ENCODE results near the gene ISCU.
A peak's percentile ranks its signal among the peaks of the same experiment; 100 is the strongest.
"Not testable (repeated sequence)": the region's sequence is repeated elsewhere in the genome, so short reads cannot be mapped to it uniquely, and the experiment has no call there.

ISCU gene

DNA sequence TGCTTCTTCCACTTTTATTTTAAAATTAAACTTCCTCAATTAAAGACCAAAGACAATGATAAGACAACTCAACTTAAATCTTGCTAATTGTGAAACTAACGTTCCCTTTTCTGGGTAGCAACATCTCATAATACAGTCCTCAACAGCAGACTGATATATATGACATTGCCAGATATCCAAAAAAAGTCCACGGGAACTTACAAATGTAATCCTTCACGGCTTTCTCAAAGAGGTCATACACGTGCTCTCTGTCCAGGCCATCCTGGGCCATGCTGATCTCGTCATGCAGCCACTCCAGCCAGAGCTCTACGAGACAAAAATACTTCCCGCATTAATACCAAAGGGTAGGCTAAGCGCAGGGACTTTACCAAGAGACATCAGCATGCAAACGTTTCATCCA is 14.7 kb upstream of the ISCU start:
- DNase-seq = no peak

DNA sequence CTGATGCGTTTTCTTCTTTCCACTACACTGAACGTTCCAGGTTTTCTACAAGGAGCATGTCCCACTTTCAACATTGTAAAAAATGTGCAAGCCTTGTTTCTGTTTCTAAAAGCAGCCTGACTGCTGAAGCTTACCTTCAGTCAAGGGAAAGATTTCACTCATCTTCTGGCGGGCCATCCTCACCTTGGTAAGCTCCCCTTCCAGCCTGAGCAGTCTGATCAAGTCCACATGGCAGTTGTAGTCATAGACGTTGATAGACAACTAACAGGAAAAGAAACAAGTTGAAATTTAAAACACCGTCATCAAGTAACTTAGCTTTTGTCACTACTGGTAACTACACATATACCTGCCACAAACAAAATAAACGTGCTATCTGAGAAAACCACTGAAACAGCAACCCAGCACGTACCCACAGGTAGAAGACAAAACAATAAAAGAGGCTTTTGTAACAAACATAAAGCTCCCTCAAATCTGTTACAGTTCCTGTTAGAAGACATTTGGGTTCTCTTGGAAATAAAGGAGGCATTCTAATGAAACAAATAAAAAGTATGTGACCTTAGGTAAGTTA is 13.4 kb upstream of the ISCU start:
- no peak for DNase-seq

DNA sequence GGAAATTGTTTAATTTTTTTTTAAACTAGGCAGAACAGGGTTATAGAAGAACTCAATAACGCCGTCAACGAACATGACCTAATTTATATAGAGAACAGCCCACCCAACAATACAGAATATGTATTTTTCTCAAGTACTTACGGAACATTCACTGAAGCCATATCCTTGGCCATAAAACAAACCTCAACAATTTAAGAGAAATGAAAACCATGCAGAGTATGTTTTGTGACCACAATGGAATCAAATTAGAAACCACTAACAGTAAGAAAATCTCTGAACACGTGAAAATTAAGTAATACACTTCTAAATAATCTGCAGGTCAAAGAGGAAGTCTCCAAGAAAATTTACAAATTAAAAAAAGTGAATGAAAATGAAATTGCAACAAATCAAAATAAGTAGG is 10.9 kb upstream of the ISCU start:
- no peak for DNase-seq

DNA sequence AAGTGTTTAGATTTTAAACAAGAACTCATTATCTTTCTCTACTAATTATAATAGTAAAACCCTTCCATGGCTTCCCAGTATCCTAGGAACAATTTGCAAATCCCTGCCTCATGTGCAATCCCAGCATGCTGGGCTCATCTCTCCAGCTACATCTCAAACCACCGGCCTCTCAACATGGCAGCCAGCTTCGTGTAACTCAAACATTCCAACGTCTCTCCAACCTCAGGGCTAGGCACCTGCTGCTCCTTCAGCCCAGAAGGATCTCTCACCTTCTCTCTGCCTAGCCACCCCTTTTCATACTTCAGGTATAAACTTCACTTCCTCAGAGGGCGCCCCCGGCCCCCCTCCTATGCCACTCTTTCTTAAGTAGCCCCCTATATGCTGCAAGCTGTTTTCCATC is 8.6 kb upstream of the ISCU start:
- DNase-seq = no peak

DNA sequence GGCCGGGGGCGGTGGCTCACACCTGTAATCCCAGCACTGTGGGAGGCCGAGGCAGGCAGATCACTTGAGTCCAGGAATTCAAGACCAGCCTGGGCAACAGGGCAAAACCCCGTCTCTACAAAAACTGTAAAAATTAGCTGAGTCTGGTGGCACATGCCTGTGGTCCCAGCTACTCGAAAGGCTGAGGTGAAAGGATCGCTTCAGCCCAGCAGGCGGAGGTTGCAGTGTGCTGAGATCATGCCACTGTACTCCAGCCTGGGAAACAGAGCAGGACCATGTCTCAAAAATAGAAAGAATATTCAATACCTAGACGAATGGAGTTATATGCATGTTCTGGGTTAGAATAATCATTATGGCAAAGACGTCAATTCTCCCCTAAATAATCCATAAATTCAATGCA is 7.0 kb upstream of the ISCU start:
- not testable (repeated sequence) for DNase-seq

DNA sequence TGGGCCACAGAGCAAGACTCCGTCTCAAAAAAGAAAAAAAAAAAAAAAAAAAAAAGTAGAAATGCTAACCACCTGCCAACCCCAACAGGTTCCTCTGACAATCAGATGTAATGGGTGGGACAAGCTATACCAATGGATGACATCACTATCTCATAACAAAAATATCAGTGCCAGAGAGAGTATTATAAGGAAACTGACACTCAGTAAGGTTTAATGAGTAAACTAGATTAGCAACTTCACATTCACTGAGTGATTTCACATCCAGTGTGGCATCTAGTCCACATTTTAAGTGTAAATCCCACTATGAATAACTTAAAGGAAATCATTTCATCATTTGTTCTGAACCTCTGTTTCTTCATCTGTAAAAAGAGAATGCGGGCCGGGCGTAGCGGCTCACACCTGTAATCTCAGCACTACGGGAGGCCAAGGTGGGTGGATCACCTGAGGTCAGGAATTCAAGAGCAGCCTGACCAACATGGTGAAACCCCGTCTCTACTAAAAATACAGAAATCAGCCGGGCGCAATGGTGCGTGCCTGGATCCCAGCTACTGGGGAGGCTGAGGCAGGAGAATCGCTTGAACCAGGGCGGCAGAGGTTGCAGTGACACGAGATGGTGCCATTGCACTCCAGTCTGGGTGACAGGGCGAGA is 3.3 kb upstream of the ISCU start:
- DNase-seq = peak; percentile 70

DNA sequence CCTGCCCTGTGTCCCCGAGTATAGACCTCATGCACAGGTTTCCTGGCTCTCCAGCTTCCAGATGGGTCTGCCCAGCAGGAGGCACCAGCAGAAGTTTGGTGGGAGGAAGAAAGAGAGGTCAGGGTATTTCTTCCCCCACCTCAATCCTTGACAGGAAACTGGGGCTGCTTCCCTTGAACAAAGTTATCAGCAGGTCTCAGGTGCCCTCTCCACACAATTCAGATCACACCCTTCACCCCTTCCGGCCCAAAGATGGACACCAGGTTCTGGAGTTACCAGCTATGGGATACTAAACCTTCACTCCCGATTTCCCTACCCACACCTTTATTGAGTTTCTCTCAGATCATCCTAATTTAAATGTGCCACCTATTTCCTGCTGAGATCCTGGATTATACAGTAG is 2.6 kb upstream of the ISCU start:
- peak; percentile 26 for DNase-seq

DNA sequence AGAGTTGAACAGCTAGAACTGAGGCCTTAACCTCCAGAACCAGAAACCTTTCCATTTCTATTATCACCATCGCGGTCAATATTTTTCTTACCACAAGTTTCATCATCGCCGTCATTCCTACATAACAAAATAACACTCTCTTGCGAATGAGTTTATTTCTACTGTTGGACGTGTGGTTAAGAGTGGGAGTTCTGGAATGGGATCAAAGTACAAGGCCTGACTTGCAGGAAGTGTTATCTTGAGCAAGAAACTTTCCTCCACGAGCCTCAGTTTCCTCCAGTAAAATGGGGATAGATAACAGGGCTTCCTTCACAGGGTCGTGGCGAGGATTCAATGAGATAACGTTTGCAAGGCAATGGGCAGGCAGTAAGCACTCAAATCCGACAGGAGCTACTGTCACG is 2.1 kb upstream of the ISCU start:
- DNase-seq = no peak

DNA sequence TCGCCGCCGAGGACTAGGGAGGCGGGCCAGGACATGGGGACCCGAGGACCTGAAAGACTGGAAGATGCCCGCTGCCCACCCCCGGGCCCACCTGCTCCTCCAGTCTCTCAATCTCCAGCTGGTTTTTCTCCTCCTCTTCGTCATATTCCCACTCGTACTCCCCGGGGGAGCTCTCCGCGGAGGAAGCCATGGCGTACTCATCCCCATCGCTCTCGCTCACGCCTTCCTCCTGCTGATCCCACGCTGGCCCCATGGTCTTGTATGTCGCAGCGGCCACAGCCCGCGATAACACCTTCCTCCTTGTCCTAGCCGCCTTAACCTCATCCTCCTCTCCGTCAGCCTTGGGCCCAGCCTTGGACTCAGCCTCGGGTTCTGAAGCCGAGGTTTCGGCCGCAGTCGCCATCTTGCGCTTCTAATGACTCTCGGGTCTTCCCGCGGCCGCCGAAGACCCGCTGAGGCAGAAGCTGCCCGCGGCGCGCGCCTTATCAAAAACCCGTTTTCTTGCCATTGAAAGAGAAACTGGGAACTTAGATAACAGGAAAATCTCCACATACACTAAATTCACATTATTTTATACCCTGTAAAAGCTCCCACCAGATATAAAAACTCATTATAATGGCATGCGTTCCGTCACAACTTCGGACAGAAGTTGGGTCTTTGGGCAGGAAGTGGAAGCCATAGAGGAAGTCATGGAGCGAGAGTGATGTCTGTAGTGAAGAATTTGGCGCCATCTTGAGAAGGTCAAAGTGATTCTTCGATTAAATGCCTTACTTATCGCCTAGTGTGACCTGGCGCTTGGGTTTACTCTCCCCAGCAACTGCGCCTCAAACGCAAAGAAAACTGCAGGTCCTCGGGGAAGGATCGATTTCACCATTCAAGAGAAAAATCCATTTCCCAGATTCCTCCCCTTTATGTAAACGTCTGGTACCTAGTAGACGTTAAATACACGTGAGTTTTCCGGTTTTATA is 1.4 kb upstream of the ISCU start, which contains the start of gene SART3:
TSS of gene SART3 (minus strand) at position 422 of the 968 bp plus-strand sequence. CDS start at position 403, 19 bp downstream.
- peak; percentile 89 for DNase-seq

DNA sequence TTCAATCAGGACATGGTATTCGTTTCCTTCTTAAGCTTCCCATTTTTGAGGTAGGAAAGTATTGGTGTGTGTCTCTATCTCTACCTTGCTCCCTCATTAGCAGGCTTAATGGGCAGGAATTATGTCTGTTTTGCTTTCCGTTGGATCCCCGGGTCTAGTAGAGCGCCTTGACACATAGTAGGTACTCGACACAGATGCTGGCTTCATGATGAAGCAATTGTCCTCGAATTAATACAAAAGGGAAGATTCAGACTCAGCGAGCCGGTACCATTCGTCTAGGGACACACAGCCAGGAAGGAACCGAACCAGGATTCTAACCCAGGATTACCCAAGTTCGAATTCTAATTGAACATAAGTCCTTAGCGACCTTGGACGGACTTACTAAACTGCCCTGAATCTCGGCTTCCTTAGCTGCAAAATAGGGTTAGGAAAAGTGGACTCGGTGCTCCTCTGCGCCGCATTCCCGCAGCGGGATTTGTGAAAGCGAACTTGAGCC is 496 bp upstream of the ISCU start:
- peak; percentile 29 for DNase-seq

DNA sequence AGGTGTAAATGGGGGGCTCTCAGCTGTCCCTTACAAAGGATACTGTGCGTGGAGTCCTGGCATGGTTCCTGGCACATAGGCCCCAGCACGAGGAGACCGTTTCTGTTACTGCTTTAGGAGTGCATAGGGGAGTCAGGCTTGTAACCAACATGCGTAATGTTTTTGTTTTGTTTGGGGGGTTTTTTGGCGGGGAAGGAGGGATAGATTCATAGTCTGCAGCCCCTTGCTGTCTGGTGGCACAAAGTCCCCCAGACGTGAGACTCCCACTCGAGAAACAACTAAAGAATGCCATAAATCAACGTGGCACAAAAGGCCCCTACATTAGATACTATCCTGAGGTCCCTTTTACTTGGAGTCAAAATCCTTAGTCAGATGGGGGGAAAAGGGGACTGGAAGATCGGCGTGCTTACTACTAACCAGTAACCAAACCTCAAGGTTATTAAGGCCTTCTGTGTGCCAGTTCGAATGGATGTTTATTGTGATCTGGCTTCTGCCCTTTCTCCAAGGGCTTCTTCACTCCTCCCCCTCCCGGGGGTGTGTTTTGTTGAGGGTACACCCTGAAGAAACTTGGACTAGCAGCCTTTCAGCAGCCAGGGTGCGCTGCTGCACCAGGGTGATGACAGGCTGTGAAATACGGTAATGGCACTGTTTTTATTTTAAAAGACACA is 874 bp downstream of the ISCU start:
- DNase-seq = peak; percentile 94

DNA sequence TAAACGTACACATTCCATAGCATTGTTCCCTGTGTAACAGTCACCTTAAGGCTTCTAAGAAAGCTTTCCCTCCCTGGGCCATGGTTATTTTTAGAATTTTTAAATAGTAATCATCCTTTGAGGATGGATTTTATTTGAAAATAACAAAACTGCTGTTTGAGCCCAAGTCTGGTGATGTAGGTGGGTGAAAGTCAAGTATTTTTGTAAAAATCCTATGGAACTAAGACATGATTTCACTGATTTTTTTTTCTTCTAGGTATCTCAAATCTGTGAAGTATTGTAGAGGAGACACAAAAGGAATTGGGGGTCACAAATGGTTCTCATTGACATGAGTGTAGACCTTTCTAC is 1.4 kb downstream of the ISCU start:
- DNase-seq = no peak

DNA sequence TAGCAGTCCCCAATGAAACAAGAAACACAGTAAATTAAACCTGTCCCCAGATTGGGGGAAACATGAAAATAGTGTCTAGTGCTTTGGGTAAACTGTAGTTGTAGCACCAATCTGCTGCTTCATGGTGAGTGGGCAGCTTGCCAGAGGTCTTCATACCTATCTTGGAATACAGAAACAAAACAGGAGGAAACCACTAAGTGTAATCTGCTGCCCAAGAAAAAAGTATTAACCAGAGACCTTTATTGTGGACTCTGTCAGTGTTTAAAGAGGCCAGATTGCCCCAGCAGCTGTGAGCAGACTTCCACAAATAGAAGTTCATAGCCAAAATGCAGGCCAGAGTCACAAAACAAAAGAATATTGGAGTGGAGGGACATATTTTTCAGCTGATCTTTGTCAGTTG is 2.3 kb downstream of the ISCU start:
- no peak for DNase-seq

DNA sequence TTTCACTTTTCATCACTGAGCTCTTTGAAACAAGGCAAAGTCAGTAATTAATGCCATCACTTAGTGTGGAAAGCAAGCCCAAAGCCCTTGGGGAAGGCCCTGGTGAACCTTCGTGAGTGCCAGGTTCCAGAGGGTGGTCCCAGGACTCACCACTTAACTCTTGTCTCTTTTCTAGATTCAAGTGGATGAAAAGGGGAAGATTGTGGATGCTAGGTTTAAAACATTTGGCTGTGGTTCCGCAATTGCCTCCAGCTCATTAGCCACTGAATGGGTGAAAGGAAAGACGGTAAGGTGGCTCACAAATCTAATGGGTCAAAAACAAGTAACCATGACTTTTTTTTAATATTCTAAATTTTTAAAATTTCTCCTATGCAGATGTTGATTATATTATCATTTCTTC is 2.8 kb downstream of the ISCU start:
- DNase-seq = no peak

DNA sequence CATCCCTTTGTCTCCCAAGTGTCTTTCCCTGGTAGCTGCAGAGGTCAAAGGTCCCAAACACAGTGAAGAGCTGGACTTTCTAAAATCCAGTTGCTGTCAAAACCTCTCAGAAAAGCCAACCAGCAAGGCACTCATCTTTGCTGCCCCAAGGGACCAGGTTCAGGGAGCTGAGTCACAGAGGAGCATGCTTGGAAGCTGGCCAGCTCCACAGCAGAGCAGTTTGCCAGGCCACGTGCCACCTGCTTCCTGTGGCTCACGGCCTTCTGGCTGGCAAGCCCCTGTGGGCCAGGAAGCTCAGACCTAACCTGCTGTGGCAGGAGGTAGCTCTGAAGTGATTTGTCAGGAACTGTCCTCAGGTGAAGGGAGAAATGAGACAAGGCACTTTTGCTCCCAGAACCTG is 3.6 kb downstream of the ISCU start:
- DNase-seq = peak; percentile 70

DNA sequence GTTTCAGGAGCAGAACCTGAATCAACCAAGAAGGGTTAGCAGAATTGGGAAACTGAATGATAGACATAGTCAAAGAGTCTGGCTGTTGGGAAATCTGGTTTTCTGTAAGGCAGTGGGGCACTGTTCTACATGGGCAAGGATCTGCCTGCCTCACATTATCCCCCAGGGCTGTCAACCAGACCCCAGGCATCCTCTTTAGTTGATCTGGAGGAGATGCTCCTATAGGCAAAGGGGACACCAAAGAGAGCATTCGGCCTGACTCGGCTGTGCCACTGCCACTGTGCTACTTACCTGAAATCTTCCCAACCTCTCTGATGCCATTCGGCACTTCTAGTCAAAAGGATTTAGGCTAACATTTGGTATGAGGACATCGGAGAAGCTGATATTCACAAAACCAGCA is 4.1 kb downstream of the ISCU start:
- no peak for DNase-seq

DNA sequence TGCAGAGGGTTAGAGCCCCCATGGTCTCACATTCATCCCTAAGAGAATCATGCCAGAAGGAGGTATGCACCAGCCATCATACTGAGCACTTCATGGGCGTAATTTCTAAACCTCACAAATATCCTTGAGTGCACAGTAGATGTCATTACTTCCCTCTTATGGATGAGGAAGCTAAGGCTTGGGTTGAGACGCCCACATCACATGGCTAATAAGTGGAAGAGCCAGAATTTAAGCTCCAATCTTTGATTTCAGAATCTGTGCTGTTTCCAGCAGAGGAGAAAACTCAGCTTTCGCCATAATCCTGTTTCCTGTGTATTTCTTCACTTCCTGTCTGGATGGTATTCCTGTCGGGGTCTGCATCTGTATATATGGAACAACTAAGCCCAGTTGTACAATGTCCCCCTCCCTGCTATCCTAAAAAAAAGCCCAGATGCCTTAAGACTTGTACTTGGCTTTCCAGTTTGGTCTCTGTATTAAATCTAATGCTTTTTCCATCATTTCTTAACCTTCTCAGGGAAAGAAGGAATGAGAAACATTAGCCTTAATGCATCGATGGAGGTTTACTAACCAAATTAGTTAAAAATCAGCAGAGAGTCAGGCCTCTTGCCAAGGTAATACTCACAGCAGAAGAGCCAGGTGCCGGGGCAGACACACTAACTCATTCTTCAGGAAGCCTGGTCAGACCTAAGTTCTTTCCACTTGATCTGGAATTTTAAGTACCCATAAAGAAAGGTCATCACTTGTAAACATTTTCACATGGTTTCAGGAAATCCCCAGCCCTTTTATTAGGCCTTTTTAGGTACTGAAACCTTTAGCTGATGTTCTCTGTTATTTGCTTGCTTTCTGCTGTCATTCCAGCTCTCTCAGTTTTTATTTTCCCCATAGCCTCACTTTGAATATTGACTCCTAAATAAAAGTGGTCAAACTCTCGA is 5.3 kb downstream of the ISCU start:
- DNase-seq = no peak

DNA sequence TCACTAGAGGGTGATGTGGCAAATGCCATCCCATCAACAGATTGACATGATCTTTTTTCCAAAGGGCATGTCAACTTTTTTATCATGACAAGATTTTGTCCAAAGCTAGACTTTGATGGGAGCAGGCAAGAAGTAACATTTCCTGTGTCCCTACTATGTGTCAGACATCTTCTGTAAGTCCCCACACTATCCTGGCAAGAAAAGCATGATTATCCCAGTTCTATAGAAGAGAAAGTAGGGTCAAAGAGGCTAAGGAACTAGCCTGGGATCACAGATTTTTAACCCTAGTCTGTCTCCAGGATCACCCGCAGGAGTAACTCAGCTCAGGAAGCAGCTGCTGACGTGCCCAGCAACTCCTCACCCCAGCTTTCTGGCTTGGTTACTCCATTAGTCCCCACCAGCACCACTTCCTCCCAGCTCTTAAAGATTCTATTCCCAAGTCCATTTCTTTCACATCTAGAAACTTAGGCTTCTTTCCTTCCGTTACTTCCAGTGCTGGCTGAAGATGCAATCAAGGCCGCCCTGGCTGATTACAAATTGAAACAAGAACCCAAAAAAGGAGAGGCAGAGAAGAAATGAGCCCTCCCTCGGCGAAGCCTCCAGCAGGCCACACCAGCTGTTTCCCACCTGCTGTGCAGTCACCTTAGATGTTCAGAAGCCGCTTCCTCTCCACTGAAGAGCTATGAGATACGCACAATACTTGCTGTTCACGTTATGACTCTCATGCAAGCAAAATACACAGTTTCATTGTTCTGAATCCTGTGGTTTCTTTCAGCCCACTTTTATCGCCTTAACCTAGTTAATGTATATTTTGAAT is 6.2 kb downstream of the ISCU start:
- peak; percentile 93 for DNase-seq

DNA sequence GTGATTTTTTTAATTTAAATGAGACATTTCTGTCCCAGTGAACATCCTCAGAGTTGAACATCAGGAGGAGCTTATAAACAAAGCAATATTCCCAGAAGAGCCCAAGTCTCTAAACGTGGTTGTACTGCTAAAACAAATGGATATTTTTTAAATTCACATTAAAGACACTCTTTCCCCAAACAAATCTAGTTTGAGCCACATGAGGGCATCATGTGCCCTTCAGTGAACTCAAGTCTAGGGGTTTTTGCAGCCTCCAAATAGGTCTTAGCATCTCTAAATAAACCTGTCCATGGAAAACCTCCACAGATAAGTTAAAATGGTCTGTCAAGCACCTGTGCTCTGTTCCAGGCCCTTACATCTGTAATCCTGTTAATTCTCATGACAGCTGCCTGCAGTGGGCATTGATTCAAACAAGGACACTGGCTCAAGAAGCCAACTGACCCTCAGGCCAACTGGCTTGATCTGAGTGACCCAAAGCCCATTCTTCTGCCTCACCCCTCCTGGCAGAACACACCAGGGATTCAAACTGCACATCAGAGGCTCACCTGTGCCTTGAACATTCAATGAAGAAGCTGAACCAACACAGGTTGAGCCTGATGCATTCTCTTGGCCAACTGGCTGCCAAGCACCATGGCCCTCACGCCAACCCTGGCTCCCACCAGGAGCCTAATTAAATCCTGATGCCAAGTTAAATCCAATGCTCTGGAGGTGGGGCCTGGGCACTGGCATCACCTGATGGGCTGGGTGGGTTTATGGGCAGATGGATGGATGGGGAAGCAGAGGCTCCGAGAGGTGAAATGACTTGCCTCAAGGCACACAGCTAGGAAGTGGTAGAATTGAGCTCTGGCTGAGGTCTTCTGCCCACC is 8.6 kb downstream of the ISCU start:
- DNase-seq = peak; percentile 30

DNA sequence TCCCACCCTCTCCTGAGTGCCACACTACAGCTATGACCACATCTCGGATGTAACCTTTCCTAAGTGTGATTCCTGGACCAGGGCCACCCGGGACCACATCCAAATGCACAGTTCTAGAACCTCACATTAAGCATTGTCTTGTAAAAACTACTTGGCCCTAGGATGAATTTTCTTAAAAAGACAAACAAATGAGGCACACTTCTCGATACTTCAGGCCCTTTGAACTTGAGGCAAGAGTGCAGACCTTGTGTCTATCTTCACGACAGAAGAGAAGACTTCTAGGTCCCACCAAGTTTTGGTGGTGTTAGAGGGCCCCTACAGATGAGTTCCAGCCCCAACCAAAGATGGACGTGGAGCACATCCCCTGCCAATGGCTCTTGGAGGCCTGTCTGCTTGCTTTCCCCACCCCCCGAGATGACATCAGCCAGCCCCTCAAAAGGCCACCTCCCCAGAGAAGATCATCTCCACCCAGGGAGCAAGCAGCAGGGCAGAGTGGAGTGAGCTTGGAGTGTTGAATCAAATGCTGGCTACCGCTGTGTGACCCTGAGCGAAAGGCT is 9.3 kb downstream of the ISCU start:
- DNase-seq = no peak
